Transverse colon (tissue), 4 donors: Measurements from ENCODE around the gene AKR7A2. TPM values are rescaled to one million over a fixed set of nuclear protein-coding genes. Genes with fewer than 3 reads are reported as not detected.
"Not testable (repeated sequence)": the region's sequence is repeated elsewhere in the genome, so short reads cannot be mapped to it uniquely, and the experiment has no call there.

Source experiments
- DNase-seq: peaks from one replicate; pipeline ENCODE4 v3.0.0-alpha.2; 2019
- H3K27ac ChIP-seq, 4 donors: fragments of 200-600 bp; sonication (generic); 2 replicates each; pipeline ENCODE4 v1.5.1; 2016 to 2018; ENCODE audit warnings: inconsistent platforms in 4 of 4
- H3K27me3 ChIP-seq: fragments of 200-600 bp; sonication (generic); 2 replicates; pipeline ENCODE4 v1.5.1; 2017; ENCODE audit warnings: inconsistent platforms
- H3K36me3 ChIP-seq, 4 donors: fragments of 200-600 bp; sonication (generic); 2 replicates each; pipeline ENCODE4 v1.5.1; 2017 to 2019; ENCODE audit warnings: inconsistent platforms in 4 of 4
- H3K4me1 ChIP-seq, 4 donors: fragments of 200-600 bp; sonication (generic); 2 replicates each; pipeline ENCODE4 v1.5.1; 2017 to 2020; ENCODE audit warnings: inconsistent platforms in 4 of 4
- H3K4me3 ChIP-seq, 4 donors: fragments of 200-600 bp; sonication (generic); 1 replicate in 1 of 4; 2 replicates in 3 of 4; pipeline versions ENCODE4 v1.5.1 to v1.6.1; 2017 to 2019; ENCODE audit warnings: inconsistent platforms in 4 of 4
- H3K9me3 ChIP-seq, 2 donors: fragments of 200-600 bp; sonication (generic); 2 replicates each; pipeline ENCODE4 v1.5.1; 2017 to 2019; ENCODE audit warnings: inconsistent platforms in 2 of 2
- EP300 ChIP-seq: sonication (generic); formaldehyde crosslinking; IDR thresholded peaks from one replicate; pipeline ENCODE4 v1.6.1; 2017; ENCODE audit warnings: antibody characterized with exemption, low read depth
- POLR2A ChIP-seq: fragments of 450-650 bp; IDR thresholded peaks from one replicate; pipeline ENCODE4 v1.6.1; 2016; ENCODE audit warnings: antibody characterized with exemption, mild to moderate bottlenecking, moderate library complexity
- POLR2AphosphoS5 ChIP-seq, 3 donors: sonication (generic); formaldehyde crosslinking; IDR thresholded peaks; one replicate each; pipeline ENCODE4 v1.6.1; 2016; ENCODE audit warnings: antibody characterized with exemption in 3 of 3
- WGBS, 2 donors: methylation state at CpG; one replicate each; pipeline ENCODE4 v1.1.5; 2018; ENCODE audit warnings: low coverage in 1 of 2; 5-methylcytosine and 5-hydroxymethylcytosine counted together
- in situ Hi-C, 4 donors: fragments of 200-750 bp; cut with MboI; loops; one replicate each; pipeline versions ENCODE4 v1.15.0 to v1.15.1; 2017; ENCODE audit warnings: low sequenced_read_pairs in 3 of 4, low pct_ligation_motif_present in 1 of 4, low pct_unique_long_range_greater_than_20kb in 1 of 4
- intact Hi-C: fragments of 100-400 bp; cut with DNase I; formaldehyde crosslinking; loops from one replicate; pipeline ENCODE4 v1.15.1; 2023; ENCODE audit warnings: low total_unique reads
- total RNA-seq, 4 donors: library from RNA; depleted of rRNA; stranded (reverse); fragments of >200 nt; gene quantifications; one replicate each; pipeline ENCODE4 v1.1.0, GENCODE V29; 2016
- TF ChIP-seq, protein P1 (sequence below), 5 experiments: fragments of 200-600 bp in 3 of 5; fragments of 450-650 bp in 2 of 5; sonication (generic) in 3 of 5; IDR thresholded peaks; 1 replicate in 2 of 5; 2 replicates in 3 of 5; pipeline ENCODE4 v1.5.1; 2016 to 2017; ENCODE audit warnings: antibody characterized with exemption in 5 of 5, inconsistent platforms in 3 of 5, mild to moderate bottlenecking in 2 of 5, moderate library complexity in 1 of 5

Gene AKR7A2
- total RNA-seq, 4 donors from 2014 or later, result 64.7 to 169 (median 112) TPM

- DNase-seq, result peak; percentile 79
- peaks cover 0 to 9% (median 4%) of the 10 kb centered on the region in 4 donors for H3K36me3 ChIP-seq
- H3K27me3 ChIP-seq, result no peaks in the 10 kb centered on the region
- peaks cover 4 to 34% (median 21%) of the 10 kb centered on the region in 4 donors for H3K4me1 ChIP-seq
- H3K9me3 ChIP-seq, result no peaks in the 10 kb centered on the region
- in situ Hi-C loops (no loop called here), intact Hi-C loops (loop anchor here (5.0 kb wide), 1 partner anchor 850 kb away; the partner anchor contains the start of gene PLA2G2F)
- H3K27ac ChIP-seq, result peak overlapping the region; percentile 79 to 87 (median 83)
- peak overlapping the region in 3 of 4 donors; percentile 38 to 64 (median 40) for H3K4me3 ChIP-seq
- TF ChIP-seq POLR2A (peak; percentile 54), EP300 (peak; percentile 2), POLR2AphosphoS5 (IDR thresholded peaks at IDR 0.05) (peak in 2 of 3 donors; percentile 66 to 72)
- TF ChIP-seq, protein P1, sequence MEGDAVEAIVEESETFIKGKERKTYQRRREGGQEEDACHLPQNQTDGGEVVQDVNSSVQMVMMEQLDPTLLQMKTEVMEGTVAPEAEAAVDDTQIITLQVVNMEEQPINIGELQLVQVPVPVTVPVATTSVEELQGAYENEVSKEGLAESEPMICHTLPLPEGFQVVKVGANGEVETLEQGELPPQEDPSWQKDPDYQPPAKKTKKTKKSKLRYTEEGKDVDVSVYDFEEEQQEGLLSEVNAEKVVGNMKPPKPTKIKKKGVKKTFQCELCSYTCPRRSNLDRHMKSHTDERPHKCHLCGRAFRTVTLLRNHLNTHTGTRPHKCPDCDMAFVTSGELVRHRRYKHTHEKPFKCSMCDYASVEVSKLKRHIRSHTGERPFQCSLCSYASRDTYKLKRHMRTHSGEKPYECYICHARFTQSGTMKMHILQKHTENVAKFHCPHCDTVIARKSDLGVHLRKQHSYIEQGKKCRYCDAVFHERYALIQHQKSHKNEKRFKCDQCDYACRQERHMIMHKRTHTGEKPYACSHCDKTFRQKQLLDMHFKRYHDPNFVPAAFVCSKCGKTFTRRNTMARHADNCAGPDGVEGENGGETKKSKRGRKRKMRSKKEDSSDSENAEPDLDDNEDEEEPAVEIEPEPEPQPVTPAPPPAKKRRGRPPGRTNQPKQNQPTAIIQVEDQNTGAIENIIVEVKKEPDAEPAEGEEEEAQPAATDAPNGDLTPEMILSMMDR (IDR thresholded peaks at IDR 0.05), result no peak
- 36 to 65% methylated on average over 3 to 13 of the region's 13 CpGs for WGBS, 2 donors
Observed at GRCh38 chr1:19287436-19288185, 24.3 kb downstream of the AKR7A2 start.

DNA sequence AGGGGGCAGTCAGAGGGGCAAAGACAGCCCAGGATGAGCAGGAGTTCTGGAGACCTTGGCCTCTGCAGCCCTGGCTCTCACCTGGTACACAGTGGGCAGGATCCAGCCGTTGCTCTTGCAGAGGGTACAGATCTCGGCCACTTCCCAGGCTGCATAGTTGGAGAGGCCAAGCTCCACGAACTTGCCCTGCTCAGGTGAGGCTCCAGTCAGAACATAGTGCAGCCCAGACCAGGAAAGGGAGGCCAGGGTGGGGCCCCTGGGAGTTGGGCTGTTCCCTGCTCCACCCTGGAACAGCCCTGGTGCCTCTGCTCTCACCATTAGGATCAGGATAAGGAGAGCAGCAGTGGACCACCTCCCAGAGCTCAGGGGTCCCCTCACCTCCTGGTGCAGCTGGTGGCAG lies 26.1 kb downstream of the AKR7A2 start:
- Histone ChIP-seq H3K27ac (peak overlapping the region; percentile 26 to 87 (median 82)), H3K4me1 (peaks cover 4 to 34% (median 21%) of the 10 kb centered on the region in 4 donors)
- H3K4me3 ChIP-seq, H3K36me3 ChIP-seq, in situ Hi-C loops, H3K27me3 ChIP-seq, H3K9me3 ChIP-seq: not testable (repeated sequence)
- DNase-seq, result peak; percentile 73
- intact Hi-C loops, result loop anchor here (5.0 kb wide), 1 partner anchor 851 kb away; the partner anchor contains the start of gene PLA2G2F
- 69% methylated on average over 3 of the region's 3 CpGs; no CpG with 5 or more reads in 1 of the 2 donors for WGBS, 2 donors

GRCh38 chr1:19285366-19285765 lies 26.6 kb downstream of the AKR7A2 start:
- peak overlapping the region in 3 of 4 donors; percentile 79 to 87 (median 86) for H3K27ac ChIP-seq
- 64% methylated on average over 3 of the region's 3 CpGs; no CpG with 5 or more reads in 1 of the 2 donors for WGBS, 2 donors
- DNase-seq, in situ Hi-C loops, H3K27me3 ChIP-seq, H3K4me3 ChIP-seq, H3K36me3 ChIP-seq, H3K9me3 ChIP-seq: not testable (repeated sequence)
- peaks cover 4 to 34% (median 21%) of the 10 kb centered on the region in 4 donors for H3K4me1 ChIP-seq
- intact Hi-C loops, result loop anchor here (5.0 kb wide), 1 partner anchor 852 kb away; the partner anchor contains the start of gene PLA2G2F

- in situ Hi-C loops (no loop called here), intact Hi-C loops (loop anchor here (5.0 kb wide), 1 partner anchor 852 kb away; the partner anchor contains the start of gene PLA2G2F)
- H3K27me3 ChIP-seq, result no peaks in the 10 kb centered on the region
- WGBS, 2 donors, result 82 to 100% methylated on average over 1 to 7 of the region's 8 CpGs
- DNase-seq, result no peak
- H3K27ac ChIP-seq, result no peak overlapping the region
- H3K4me3 ChIP-seq, result no peak overlapping the region
- TF ChIP-seq POLR2AphosphoS5 (IDR thresholded peaks at IDR 0.05) (no peak), POLR2A (no peak), EP300 (no peak)
- TF ChIP-seq, protein P1 (IDR thresholded peaks at IDR 0.05), result no peak
- H3K4me1 ChIP-seq, result peaks cover 4 to 33% (median 21%) of the 10 kb centered on the region in 4 donors
- no peaks in the 10 kb centered on the region for H3K9me3 ChIP-seq
- H3K36me3 ChIP-seq, result peaks cover 0 to 9% (median 4%) of the 10 kb centered on the region in 4 donors
Observed at GRCh38 chr1:19284881-19285280, 27.1 kb downstream of the AKR7A2 start.

DNA sequence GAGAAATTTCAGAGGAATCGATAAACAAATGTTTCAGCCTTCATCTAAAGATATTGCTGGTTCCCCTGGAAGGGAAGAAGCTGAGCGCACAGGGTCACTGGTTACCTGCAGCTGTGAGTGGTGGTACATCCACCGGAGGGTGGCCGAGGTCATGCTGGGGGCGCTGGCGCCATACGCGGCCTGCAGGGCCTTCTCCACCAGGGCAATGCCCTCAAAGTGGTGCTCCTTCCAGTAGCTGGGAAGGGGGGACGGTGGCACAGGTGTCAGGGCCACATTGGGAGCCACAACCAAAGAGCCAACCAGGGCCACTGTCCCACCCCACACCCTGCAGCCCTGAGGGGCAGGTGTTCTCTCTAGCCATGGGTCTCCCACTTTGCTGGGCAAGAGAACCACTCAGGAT lies 28.1 kb downstream of the AKR7A2 start:
- Histone ChIP-seq H3K9me3 (no peaks in the 10 kb centered on the region), H3K27me3 (no peaks in the 10 kb centered on the region), H3K36me3 (peaks cover 0 to 9% (median 4%) of the 10 kb centered on the region in 4 donors), H3K4me1 (peaks cover 2 to 23% (median 18%) of the 10 kb centered on the region in 4 donors), H3K4me3 (no peak overlapping the region), H3K27ac (no peak overlapping the region)
- DNase-seq, result no peak
- intact Hi-C loops (no loop called here), in situ Hi-C loops (no loop called here)
- 92 to 98% methylated on average over 2 to 9 of the region's 9 CpGs for WGBS, 2 donors
- TF ChIP-seq, protein P1 (IDR thresholded peaks at IDR 0.05), result no peak
- no peak for TF ChIP-seq EP300
- no peak for TF ChIP-seq POLR2A
- no peak for TF ChIP-seq POLR2AphosphoS5 (IDR thresholded peaks at IDR 0.05)
